Measurements from ENCODE around the gene UBE2J1.
"Not testable (repeated sequence)": the region's sequence is repeated elsewhere in the genome, so short reads cannot be mapped to it uniquely, and the experiment has no call there.

UBE2J1 gene

DNA sequence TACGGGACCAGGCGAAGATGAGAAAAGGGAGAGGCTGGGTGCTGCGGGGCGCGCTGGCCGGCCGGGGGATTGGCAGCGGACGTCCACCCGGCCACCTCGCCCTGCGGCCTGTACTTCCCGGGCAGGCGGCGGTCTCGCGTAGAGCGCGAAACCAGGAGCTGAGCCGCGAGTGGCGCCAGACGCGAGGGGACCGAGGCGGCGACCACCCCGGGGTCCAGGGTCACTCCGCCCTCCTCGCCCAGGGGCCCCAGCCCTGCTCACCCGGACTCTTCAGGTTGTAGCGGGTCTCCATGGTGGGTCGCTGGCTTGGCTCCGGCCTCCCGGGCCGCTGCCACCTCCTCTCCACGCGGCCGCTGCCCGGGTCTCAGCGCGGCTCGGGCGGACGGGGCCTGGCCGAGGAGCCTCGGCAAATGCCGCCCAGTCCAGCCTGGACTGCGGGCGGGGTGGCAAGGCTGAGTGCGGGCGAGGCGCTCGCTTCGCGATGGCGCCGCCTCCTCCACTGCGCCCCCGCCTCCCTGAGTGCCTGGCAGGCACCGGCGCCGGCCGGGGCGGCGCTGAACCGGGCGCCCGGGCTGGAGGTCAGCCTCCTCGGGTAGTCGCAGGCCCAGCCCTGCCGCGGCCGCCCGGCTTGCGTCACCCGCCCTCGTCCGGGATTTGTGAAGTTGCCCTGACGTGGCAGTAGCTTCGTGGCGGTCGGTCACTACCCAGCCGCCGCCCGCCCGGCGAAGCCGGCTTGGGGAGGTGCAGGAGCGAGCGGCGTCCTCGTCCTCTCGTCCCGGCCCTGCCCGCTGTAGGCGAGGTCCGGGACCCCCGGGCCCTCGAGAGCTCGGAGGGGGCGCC, at the start of gene UBE2J1:
UBE2J1 (minus strand) TSS at position 445 of the 840 bp plus-strand sequence; CDS start at position 292, 153 bp downstream.
- DNase-seq (ENCODE audit: low read depth): peak; percentile 57

GRCh38 chr6:89400912-89401399, 48.4 kb upstream of the UBE2J1 start:
- DNase-seq (ENCODE audit: low read depth): no peak

- no peak for DNase-seq (ENCODE audit: low read depth)
Observed at GRCh38 chr6:89400050-89400449, 47.5 kb upstream of the UBE2J1 start.

DNA sequence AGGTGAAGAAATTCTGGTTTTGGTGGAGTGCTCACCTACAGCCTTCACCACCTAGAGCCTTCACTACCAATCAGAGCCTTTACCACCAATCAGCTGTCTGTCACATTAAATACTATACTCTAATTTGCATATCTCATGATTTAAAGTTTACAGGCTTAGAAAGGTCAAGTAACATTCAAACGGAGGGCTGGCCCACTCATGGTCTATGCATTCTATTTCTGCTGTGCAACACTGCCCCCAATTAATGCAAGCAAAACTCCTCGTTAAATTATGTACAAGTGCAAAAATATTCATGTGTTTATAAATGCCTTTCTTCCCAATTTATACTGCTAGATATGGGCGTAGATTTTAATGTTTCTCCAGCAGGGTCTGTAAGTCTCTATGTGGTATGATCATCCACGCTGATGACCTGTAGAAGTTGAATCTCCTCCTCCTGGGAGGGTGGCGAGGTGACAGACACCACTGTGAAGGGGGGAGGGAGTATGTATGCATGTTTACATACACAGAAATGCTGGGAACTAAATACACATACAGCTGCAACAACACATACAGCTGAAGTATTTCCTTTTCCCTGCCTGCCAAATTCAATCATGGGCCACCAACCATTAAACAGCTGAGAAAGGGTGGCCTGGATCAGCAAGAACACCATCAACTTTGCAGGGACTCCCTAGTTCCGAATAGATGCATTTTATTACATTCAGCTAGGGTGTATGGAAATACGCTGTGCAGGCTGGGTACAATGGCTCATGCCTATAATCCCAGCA, 46.4 kb upstream of the UBE2J1 start:
- DNase-seq (ENCODE audit: low read depth): no peak

DNA sequence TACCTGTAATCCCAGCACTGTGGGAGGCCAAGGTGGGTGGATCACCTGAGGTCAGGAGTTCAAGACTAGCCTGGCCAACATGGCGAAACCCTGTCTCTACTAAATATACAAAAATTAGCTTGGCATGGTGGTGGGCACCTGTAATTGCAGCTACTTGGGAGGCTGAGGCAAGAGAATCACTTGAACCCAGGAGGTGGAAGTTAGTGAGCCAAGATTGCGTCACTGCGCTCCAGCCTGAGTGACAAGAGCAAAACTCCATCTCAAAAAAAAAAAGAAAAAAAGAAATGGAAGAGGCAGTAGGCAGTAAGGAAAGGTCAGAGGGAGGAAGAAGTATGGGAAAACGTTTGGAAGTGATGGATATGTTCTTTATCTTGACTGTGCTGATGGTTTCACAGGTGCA, 45.4 kb upstream of the UBE2J1 start:
- DNase-seq (ENCODE audit: low read depth): not testable (repeated sequence)

DNA sequence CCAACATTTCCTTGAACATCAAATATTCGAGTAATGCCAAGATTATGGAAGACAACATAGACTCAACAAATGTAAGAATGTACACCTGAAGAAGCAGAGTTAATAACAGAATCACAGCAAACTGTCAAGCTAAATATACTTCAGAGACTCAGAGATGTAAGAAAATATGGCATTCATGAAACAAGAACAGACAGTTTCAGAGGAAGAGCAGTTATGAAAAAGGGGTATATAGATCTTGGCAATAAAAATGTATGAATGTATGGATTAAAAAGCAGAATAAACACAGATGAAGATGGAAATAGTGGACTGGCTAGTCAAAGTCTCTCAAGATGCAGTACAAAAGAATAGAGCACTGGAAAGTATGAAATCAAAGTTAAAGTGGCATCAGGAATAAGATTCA, 41.1 kb upstream of the UBE2J1 start:
- DNase-seq (ENCODE audit: low read depth): no peak

DNA sequence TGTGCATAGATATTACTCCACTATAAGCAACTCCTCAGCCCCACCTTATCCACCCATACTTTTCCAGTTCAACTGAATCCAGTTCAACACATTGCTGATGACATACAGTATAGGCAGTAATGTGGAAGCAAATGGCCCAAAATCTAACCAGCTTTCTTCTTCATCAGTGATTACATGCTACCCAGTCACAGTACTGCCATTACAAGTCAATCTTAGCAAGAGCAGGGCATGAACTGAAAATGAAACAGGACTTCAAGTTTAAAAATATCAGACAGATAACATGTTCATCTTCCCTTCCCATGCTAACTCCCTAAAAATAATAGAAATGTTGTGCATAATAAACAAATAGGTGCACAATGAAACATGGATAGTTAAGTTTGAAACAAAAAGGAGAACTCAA, 40.3 kb upstream of the UBE2J1 start:
- DNase-seq (ENCODE audit: low read depth): no peak

DNA sequence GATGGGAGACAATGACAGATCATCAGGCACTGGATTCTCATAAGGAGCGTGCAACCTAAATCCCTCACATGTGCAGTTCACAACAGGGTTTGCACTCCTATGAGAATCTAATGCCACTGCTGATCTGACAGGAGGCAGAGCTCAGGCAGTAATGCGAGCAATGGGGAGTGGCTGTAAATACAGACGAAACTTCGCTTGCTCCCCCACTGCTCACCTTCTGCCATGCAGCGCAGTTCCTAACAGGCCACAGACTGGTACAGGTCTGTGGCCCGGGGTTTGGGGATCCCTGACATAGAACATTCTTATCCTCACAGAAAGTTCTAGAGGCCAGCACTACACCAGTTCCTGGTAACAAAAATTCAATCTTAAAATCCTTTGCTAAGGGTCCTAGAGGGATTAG, 36.3 kb upstream of the UBE2J1 start:
- no peak for DNase-seq (ENCODE audit: low read depth)

- no peak for DNase-seq (ENCODE audit: low read depth)
Observed at GRCh38 chr6:89387516-89388201, 35.1 kb upstream of the UBE2J1 start.

DNA sequence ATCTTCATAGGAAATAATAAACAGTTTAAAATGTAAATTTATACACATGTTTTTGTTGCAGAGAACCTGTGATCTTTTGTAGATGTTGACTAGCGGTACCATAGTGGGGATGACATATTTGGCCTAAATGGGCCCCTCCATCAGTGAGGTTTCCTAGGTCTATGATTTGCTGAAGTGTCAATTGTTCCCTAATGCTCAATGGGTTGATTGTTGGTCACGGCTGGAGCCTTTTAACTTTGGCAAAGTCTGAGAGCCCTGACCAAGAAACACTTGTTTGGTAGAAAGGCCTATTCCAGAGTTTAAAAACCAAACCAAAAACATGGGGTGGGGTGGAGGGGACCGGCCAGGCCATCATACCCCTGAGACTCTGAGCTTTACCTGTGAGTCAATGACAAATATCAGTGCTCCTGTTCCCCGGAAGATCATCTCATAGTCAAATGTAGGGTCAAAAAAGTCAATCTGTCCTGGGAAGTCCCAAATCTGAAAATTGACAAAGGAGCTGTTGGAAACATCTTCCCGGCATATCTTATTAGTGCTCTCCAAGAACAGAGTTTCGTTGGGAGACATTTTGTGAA, 34.5 kb upstream of the UBE2J1 start:
- DNase-seq (ENCODE audit: low read depth): no peak

- DNase-seq (ENCODE audit: low read depth): no peak
Observed at GRCh38 chr6:89385846-89386245, 33.3 kb upstream of the UBE2J1 start.

DNA sequence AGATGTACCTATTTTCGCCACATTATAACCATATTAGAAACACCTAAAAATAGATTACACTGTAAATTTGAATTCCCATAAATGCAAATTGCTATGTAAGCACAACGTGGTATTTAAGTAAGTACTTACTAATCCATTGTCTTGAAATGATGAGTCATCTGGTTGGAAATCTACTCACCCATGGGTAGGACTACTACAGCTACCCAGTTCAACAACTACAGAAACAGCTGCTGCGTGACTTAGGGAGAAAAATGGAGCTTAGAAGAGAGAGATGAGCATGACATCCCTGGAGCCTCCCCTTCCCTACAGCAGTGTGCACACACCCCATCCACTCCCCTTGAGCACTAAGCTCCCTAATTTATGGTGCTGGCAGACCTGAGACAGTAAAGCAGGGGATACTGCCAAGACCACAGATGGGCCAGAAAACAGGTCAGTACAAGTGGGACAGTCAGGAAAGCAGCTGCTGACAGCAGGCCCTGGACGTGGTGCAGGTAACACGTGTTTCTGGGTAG, 32.7 kb upstream of the UBE2J1 start:
- no peak for DNase-seq (ENCODE audit: low read depth)

DNA sequence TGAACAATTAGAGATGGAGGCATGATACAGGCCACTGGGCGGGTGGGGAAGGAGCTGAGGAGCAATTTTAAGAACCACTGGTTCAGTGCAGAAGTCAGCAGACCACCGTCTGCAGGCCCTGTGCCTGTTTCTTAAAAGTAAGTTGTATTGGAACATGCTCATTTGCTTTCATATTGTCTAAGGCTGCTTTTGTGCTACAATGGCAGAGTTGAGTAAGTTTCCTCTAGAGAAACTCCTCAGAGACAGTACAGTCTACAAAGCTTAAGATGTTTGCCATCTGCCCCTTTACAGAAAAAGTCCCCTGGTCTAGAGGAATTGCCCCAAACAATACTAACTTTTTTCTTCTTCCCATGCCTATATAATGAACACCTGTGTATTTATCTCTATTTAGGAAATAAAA, 28.5 kb upstream of the UBE2J1 start:
- DNase-seq (ENCODE audit: low read depth): no peak

DNA sequence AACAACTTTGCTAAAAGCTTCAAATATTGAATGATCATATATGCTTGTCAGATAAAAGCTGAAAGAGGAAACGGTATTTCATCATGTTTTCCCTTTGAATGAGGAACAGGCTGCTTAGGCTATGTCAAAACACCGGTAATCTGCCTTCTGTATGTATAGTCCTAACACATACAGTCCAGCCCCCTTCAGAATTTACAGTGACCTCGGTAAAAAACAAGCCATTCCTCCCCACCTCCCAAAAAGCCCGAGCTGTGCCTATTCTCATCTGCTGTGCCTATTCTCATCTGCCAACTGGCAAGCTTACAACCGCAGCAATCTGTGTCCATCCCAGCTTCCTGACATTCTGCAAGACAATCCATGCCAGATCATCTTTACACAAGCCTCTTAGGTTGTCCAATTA, 26.8 kb upstream of the UBE2J1 start:
- DNase-seq (ENCODE audit: low read depth): no peak

DNA sequence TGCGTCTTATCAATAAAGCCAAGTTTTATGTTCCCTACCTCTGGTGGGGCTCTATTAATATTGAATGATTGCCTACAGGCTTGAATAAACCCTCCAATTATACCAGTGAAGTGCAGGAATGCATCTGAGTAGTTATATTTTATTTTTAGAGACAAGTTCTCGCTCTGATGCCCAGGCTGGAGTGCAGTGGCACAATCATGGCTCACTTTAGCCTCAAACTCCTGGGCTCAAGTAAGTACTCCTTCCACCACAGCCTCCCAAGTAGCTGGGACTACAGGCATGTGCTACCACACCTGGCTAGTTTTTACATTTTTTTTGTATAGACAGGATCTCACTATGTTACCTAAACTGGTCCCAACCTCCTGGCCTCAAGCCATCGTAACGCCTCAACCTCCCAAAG, 26.1 kb upstream of the UBE2J1 start:
- DNase-seq (ENCODE audit: low read depth): no peak

- no peak for DNase-seq (ENCODE audit: low read depth)
Observed at GRCh38 chr6:89375427-89376267, 23.1 kb upstream of the UBE2J1 start.

DNA sequence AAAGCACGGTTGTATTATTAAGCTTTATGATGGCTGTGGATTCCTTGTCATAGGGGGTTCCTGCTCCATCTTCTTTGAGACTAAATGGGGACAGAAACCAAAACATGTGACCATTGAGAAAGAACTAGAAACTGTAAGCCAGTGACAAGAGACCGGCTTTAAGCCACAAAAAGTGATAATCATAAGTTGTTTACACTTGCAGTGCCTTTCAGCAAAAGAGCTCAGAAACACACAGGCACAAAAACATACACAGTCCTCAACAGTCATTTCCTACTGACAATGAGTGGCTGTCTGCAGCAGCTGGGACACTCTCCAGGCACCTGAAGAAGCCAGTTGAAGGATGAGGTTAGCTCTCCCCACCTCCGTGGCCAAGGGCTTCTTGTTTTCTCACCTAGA, 20.0 kb upstream of the UBE2J1 start:
- no peak for DNase-seq (ENCODE audit: low read depth)

GRCh38 chr6:89371849-89372505, 19.5 kb upstream of the UBE2J1 start:
- DNase-seq (ENCODE audit: low read depth): peak; percentile 73

DNA sequence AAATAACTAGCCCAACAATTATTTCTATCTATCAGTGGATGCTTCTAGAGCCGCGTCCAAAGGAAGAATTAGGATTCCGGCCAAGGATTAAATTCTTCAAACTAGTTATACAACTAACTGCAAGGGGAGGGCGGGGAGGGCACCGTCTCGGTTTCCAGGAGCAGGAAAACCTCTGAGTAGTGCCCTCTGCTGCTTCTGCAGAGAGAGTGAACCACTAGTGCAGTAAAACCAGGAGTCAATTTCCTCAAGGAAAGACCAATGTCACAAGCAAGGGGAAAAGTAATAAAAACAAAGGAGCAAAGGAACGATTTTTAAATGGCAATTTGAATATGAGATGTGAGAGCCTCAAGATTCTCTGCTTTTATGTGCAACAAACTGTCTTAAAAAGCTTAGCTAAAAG, 16.5 kb upstream of the UBE2J1 start:
- no peak for DNase-seq (ENCODE audit: low read depth)

DNA sequence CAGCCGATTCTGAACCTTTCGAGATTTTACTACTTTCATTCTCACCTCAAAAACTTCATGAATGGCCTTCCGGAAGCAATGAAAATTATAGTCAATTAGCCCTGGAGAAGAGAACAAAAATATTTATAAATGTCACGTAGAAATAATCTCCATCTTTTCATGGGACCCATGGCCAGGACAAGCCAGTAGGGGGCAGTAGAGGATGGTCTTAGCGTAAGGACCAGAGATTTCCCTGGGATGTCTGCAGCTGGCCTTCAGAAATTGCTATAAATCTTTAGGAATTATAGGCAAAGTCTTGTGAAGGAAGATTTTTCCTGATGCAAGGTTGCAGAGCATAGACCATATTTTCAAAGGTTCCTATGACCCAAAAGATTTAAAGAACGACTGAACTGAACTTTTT, 15.6 kb upstream of the UBE2J1 start:
- peak; percentile 49 for DNase-seq (ENCODE audit: low read depth)

- DNase-seq (ENCODE audit: low read depth): no peak
Observed at GRCh38 chr6:89364586-89364985, 12.1 kb upstream of the UBE2J1 start.

Measured in activated T-cell treated with anti-CD3 and anti-CD28 coated beads for 1 hour (primary cell).